HepG2 (cell line): Measurements from ENCODE around the gene TMEM131L. TPM values are rescaled to one million over a fixed set of nuclear protein-coding genes. Genes with fewer than 3 reads are reported as not detected.

Source experiments
- ARHGAP35 ChIP-seq: sonication (generic); formaldehyde crosslinking; IDR thresholded peaks from 2 replicates; pipeline ENCODE4 v1.9.0; 2022; ENCODE audit warnings: mild to moderate bottlenecking, inconsistent platforms, moderate library complexity, missing genetic modification reagents, borderline replicate concordance
- CBFB ChIP-seq: sonication (generic); formaldehyde crosslinking; IDR thresholded peaks from 2 replicates; pipeline ENCODE4 v1.4.0; 2020; ENCODE audit warnings: missing genetic modification reagents
- FLYWCH1 ChIP-seq: sonication (generic); formaldehyde crosslinking; IDR thresholded peaks from 2 replicates; pipeline ENCODE4 v1.8.1; 2023; ENCODE audit warnings: mild to moderate bottlenecking, missing genetic modification reagents
- KLF13 ChIP-seq: sonication (generic); formaldehyde crosslinking; IDR thresholded peaks from 2 replicates; pipeline ENCODE4 v1.4.0; 2020; ENCODE audit warnings: mild to moderate bottlenecking, missing genetic modification reagents
- MED13 ChIP-seq: sonication (generic); formaldehyde crosslinking; IDR thresholded peaks from 2 replicates; pipeline ENCODE4 v1.5.0; 2020; ENCODE audit warnings: missing genetic modification reagents
- MLX ChIP-seq: IDR thresholded peaks from 2 replicates; pipeline ENCODE4 v1.6.1; 2016
- PAF1 ChIP-seq: IDR thresholded peaks from 2 replicates; pipeline ENCODE4 v1.6.1; 2016; ENCODE audit warnings: missing genetic modification reagents, missing compliant biosample characterization
- TOPORS ChIP-seq: sonication (generic); formaldehyde crosslinking; IDR thresholded peaks from 2 replicates; pipeline ENCODE4 v1.8.0; 2023; ENCODE audit warnings: mild to moderate bottlenecking, missing genetic modification reagents
- ZBTB44 ChIP-seq: sonication (generic); formaldehyde crosslinking; IDR thresholded peaks from 2 replicates; pipeline ENCODE4 v1.4.0; 2020; ENCODE audit warnings: missing genetic modification reagents
- ZFP82 ChIP-seq: sonication (generic); formaldehyde crosslinking; IDR thresholded peaks from 2 replicates; pipeline ENCODE4 v1.5.1; 2020; ENCODE audit warnings: mild to moderate bottlenecking, missing genetic modification reagents, borderline replicate concordance
- ZNF160 ChIP-seq: sonication (generic); formaldehyde crosslinking; IDR thresholded peaks from 2 replicates; pipeline ENCODE4 v1.8.0; 2022; ENCODE audit warnings: mild to moderate bottlenecking, inconsistent platforms, missing genetic modification reagents
- ZNF276 ChIP-seq: sonication (generic); formaldehyde crosslinking; IDR thresholded peaks from 2 replicates; pipeline ENCODE4 v1.4.0; 2020; ENCODE audit warnings: mild to moderate bottlenecking, low read depth, missing genetic modification reagents
- ZNF615 ChIP-seq: sonication (generic); formaldehyde crosslinking; IDR thresholded peaks from 2 replicates; pipeline ENCODE4 v1.5.0; 2020; ENCODE audit warnings: mild to moderate bottlenecking, missing genetic modification reagents, borderline replicate concordance
- polyA plus RNA-seq, 8 experiments: library from polyadenylated mRNA; depleted of rRNA in 3 of 8; stranded (reverse) in 7 of 8; unstranded in 1 of 8; fragments of >200 nt; fragmentation: Illumina TruSeq in 4 of 8; extraction: Trizol in 4 of 8; gene quantifications; 2 replicates each; pipeline versions ENCODE4 v1.2.1 to v1.2.3, GENCODE V29; 2011 to 2016; ENCODE audit warnings: low read depth in 4 of 8, missing spikeins in 1 of 8, mixed read lengths in 1 of 8; ENCODE audit not compliant: insufficient read depth in 1 of 8
- total RNA-seq, 5 experiments: library from RNA; depleted of rRNA; stranded (reverse); fragments of >200 nt; fragmentation: Illumina TruSeq; extraction: Trizol; gene quantifications; 2 replicates each; pipeline ENCODE4 v1.2.3, GENCODE V29; 2016; ENCODE audit warnings: low read depth in 1 of 5
- TF ChIP-seq, protein P1 (sequence below): sonication (generic); formaldehyde crosslinking; IDR thresholded peaks from one replicate; pipeline ENCODE4 v1.5.1; 2020; ENCODE audit warnings: mild to moderate bottlenecking, missing genetic modification reagents; ENCODE audit errors: not compliant biosample characterization
- TF ChIP-seq, protein P2 (sequence below): IDR thresholded peaks from 2 replicates; pipeline ENCODE4 v1.6.1; 2018; ENCODE audit warnings: missing genetic modification reagents, mild to moderate bottlenecking, missing compliant biosample characterization

Gene TMEM131L
- total and polyA plus RNA-seq, 2 of the 13 experiments (the other 11 are each of a cell fraction or from before 2014, with no cell fraction given), result 2.2 to 4.5 TPM

DNA sequence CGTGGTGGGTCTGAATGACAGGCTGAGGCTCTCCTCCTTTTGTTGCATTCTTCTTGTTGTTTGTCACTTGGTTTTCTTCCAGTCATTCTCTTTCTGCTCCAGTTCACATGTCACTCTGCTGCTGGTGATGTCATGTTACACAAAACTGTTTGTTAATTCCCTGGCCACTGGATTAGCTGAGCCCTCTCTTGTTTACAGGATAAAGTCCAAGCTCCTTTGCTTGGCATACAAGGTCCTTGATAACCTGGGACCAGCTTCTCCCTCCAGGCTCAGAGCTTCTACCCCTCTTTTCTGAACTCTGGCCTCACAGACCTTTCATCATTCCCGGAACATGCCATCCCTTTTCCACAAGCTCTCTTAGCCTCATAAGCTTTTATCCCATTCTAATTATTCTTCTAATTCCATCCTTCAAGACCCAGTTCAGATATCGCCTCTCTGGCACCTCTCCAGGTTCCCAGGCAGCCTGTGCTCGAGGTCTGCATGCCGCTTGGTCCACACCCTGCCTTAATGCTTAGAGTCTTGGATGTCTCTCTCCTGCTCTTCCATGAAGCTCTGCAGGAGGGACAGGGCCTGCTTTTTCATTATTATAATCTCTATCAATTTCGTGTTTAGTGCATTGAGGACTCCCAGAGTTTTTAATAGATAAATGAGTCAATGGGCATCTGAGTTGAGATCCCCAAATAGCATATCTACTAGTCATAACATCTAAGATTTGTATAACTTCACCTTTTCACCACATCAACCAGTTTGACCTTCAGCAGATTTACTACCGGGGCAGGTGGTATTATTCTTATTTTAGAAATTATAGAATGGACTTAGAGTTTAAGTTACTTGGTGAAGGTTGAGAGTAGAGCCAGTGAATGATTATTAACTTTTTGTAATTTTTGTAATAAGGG, 98.7 kb downstream of the TMEM131L start (continued):
- TF ChIP-seq, protein P1, sequence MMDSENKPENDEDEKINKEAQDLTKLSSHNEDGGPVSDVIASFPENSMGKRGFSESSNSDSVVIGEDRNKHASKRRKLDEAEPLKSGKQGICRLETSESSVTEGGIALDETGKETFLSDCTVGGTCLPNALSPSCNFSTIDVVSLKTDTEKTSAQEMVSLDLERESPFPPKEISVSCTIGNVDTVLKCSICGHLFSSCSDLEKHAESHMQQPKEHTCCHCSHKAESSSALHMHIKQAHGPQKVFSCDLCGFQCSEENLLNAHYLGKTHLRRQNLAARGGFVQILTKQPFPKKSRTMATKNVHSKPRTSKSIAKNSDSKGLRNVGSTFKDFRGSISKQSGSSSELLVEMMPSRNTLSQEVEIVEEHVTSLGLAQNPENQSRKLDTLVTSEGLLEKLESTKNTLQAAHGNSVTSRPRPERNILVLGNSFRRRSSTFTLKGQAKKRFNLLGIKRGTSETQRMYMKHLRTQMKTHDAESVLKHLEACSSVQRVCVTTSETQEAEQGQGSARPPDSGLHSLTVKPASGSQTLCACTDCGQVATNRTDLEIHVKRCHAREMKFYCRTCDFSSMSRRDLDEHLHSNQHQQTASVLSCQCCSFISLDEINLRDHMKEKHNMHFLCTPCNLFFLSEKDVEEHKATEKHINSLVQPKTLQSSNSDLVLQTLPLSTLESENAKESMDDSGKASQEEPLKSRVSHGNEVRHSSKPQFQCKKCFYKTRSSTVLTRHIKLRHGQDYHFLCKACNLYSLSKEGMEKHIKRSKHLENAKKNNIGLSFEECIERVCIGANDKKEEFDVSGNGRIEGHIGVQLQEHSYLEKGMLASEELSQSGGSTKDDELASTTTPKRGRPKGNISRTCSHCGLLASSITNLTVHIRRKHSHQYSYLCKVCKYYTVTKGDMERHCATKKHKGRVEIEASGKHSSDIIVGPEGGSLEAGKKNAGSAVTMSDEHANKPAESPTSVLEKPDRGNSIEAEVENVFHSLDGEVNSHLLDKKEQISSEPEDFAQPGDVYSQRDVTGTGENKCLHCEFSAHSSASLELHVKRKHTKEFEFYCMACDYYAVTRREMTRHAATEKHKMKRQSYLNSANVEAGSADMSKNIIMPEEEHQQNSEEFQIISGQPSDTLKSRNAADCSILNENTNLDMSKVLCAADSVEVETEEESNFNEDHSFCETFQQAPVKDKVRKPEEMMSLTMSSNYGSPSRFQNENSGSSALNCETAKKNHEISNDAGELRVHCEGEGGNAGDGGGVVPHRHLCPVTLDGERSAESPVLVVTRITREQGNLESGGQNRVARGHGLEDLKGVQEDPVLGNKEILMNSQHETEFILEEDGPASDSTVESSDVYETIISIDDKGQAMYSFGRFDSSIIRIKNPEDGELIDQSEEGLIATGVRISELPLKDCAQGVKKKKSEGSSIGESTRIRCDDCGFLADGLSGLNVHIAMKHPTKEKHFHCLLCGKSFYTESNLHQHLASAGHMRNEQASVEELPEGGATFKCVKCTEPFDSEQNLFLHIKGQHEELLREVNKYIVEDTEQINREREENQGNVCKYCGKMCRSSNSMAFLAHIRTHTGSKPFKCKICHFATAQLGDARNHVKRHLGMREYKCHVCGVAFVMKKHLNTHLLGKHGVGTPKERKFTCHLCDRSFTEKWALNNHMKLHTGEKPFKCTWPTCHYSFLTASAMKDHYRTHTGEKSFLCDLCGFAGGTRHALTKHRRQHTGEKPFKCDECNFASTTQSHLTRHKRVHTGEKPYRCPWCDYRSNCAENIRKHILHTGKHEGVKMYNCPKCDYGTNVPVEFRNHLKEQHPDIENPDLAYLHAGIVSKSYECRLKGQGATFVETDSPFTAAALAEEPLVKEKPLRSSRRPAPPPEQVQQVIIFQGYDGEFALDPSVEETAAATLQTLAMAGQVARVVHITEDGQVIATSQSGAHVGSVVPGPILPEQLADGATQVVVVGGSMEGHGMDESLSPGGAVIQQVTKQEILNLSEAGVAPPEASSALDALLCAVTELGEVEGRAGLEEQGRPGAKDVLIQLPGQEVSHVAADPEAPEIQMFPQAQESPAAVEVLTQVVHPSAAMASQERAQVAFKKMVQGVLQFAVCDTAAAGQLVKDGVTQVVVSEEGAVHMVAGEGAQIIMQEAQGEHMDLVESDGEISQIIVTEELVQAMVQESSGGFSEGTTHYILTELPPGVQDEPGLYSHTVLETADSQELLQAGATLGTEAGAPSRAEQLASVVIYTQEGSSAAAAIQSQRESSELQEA (CRISPR knock-in tag), result no peak
- no peak for TF ChIP-seq ZNF276 (CRISPR knock-in tag)
- TF ChIP-seq PAF1 (CRISPR knock-in tag), result no peak
- TF ChIP-seq ZNF160 (CRISPR knock-in tag), result no peak
- no peak for TF ChIP-seq MED13 (CRISPR knock-in tag)
- no peak for TF ChIP-seq ZNF615
- TF ChIP-seq ZFP82 (CRISPR knock-in tag), result no peak
- TF ChIP-seq CBFB (CRISPR knock-in tag), result no peak
- peak; percentile 91 for TF ChIP-seq MLX
- no peak for TF ChIP-seq TOPORS (CRISPR knock-in tag)
- TF ChIP-seq ZBTB44 (CRISPR knock-in tag), result no peak
- TF ChIP-seq, protein P2, sequence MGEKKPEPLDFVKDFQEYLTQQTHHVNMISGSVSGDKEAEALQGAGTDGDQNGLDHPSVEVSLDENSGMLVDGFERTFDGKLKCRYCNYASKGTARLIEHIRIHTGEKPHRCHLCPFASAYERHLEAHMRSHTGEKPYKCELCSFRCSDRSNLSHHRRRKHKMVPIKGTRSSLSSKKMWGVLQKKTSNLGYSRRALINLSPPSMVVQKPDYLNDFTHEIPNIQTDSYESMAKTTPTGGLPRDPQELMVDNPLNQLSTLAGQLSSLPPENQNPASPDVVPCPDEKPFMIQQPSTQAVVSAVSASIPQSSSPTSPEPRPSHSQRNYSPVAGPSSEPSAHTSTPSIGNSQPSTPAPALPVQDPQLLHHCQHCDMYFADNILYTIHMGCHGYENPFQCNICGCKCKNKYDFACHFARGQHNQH (CRISPR knock-in tag), result peak; percentile 98
- TF ChIP-seq ARHGAP35, result 0 out of 2 replicates have a peak, but pooled peaks have one; percentile 39
- no peak for TF ChIP-seq KLF13
- no peak for TF ChIP-seq FLYWCH1 (CRISPR knock-in tag)
